HEK293 (cell line): ENCODE data around the gene TREH.
A peak's percentile ranks its signal among the peaks of the same experiment; 100 is the strongest.

ENCODE experiments used
- BCL11A ChIP-seq: fragments of 450-650 bp; formaldehyde crosslinking; IDR thresholded peaks from 2 replicates; pipeline ENCODE4 v1.5.1; 2016; ENCODE audit warnings: low read depth, missing biosample characterization, missing genetic modification characterization
- CTCF ChIP-seq: fragments of 450-650 bp; formaldehyde crosslinking; IDR thresholded peaks from 2 replicates; pipeline ENCODE4 v1.5.1; 2016; ENCODE audit warnings: missing biosample characterization, missing genetic modification characterization
- IKZF3 ChIP-seq: fragments of 450-650 bp; IDR thresholded peaks from 2 replicates; pipeline ENCODE4 v1.5.0; 2018; ENCODE audit warnings: missing biosample characterization, mild to moderate bottlenecking, missing genetic modification characterization, moderate library complexity
- KLF17 ChIP-seq: fragments of 450-650 bp; formaldehyde crosslinking; IDR thresholded peaks from 2 replicates; pipeline ENCODE4 v1.5.1; 2016; ENCODE audit warnings: missing biosample characterization, missing genetic modification characterization
- KLF7 ChIP-seq: fragments of 450-650 bp; formaldehyde crosslinking; IDR thresholded peaks from 2 replicates; pipeline ENCODE4 v1.5.1; 2016; ENCODE audit warnings: missing biosample characterization, missing genetic modification characterization, borderline replicate concordance
- PATZ1 ChIP-seq: fragments of 450-650 bp; formaldehyde crosslinking; IDR thresholded peaks from 2 replicates; pipeline ENCODE4 v1.5.1; 2016; ENCODE audit warnings: missing biosample characterization, missing genetic modification characterization
- TSHZ1 ChIP-seq: fragments of 450-650 bp; formaldehyde crosslinking; IDR thresholded peaks from 2 replicates; pipeline ENCODE4 v1.5.1; 2016; ENCODE audit warnings: missing biosample characterization, missing genetic modification characterization, borderline replicate concordance
- WT1 ChIP-seq: fragments of 450-650 bp; formaldehyde crosslinking; IDR thresholded peaks from 2 replicates; pipeline ENCODE4 v1.5.1; 2016; ENCODE audit warnings: missing biosample characterization, missing genetic modification characterization
- ZBTB17 ChIP-seq: fragments of 450-650 bp; formaldehyde crosslinking; IDR thresholded peaks from 2 replicates; pipeline ENCODE4 v1.5.1; 2016; ENCODE audit warnings: missing biosample characterization, missing genetic modification characterization
- ZBTB26 ChIP-seq: fragments of 450-650 bp; formaldehyde crosslinking; optimal IDR thresholded peaks from 2 replicates; pipeline ENCODE3; 2016; ENCODE audit warnings: missing biosample characterization, mild to moderate bottlenecking, missing genetic modification characterization
- ZEB2 ChIP-seq: fragments of 450-650 bp; formaldehyde crosslinking; IDR thresholded peaks from 2 replicates; pipeline ENCODE4 v1.5.1; 2016; ENCODE audit warnings: missing biosample characterization, missing genetic modification characterization
- ZFHX2 ChIP-seq: fragments of 450-650 bp; formaldehyde crosslinking; conservative IDR thresholded peaks from 2 replicates; pipeline ENCODE4 v1.5.1; 2016; ENCODE audit warnings: missing biosample characterization, missing genetic modification characterization
- ZFP37 ChIP-seq: fragments of 450-650 bp; formaldehyde crosslinking; IDR thresholded peaks from 2 replicates; pipeline ENCODE4 v1.5.1; 2016; ENCODE audit warnings: missing biosample characterization, missing genetic modification characterization
- ZNF121 ChIP-seq: fragments of 450-650 bp; formaldehyde crosslinking; IDR thresholded peaks from 2 replicates; pipeline ENCODE4 v1.5.1; 2016; ENCODE audit warnings: missing biosample characterization, missing genetic modification characterization
- ZNF138 ChIP-seq: fragments of 450-650 bp; formaldehyde crosslinking; IDR thresholded peaks from 2 replicates; pipeline ENCODE4 v1.5.1; 2016; ENCODE audit warnings: missing biosample characterization, missing genetic modification characterization, borderline replicate concordance
- ZNF148 ChIP-seq: fragments of 450-650 bp; formaldehyde crosslinking; IDR thresholded peaks from 2 replicates; pipeline ENCODE4 v1.5.0; 2017; ENCODE audit warnings: missing biosample characterization, missing genetic modification characterization, borderline replicate concordance
- ZNF2 ChIP-seq: fragments of 450-650 bp; formaldehyde crosslinking; IDR thresholded peaks from 2 replicates; pipeline ENCODE4 v1.5.1; 2016; ENCODE audit warnings: missing biosample characterization, missing genetic modification characterization
- ZNF24 ChIP-seq: fragments of 450-650 bp; formaldehyde crosslinking; IDR thresholded peaks from 2 replicates; pipeline ENCODE4 v1.5.1; 2016; ENCODE audit warnings: missing biosample characterization, missing genetic modification characterization
- ZNF335 ChIP-seq: fragments of 450-650 bp; formaldehyde crosslinking; conservative IDR thresholded peaks from 2 replicates; pipeline ENCODE4 v1.5.1; 2016; ENCODE audit warnings: missing biosample characterization, missing genetic modification characterization
- ZNF341 ChIP-seq: fragments of 450-650 bp; formaldehyde crosslinking; IDR thresholded peaks from 2 replicates; pipeline ENCODE4; 2016; ENCODE audit warnings: low read depth, missing biosample characterization, missing genetic modification characterization
- ZNF391 ChIP-seq: fragments of 450-650 bp; formaldehyde crosslinking; IDR thresholded peaks from 2 replicates; pipeline ENCODE4 v1.5.1; 2016; ENCODE audit warnings: low read depth, missing biosample characterization, missing genetic modification characterization, borderline replicate concordance
- ZNF558 ChIP-seq: fragments of 450-650 bp; formaldehyde crosslinking; IDR thresholded peaks from 2 replicates; pipeline ENCODE4 v1.5.1; 2016; ENCODE audit warnings: missing biosample characterization, missing genetic modification characterization
- ZNF560 ChIP-seq: fragments of 450-650 bp; formaldehyde crosslinking; IDR thresholded peaks from 2 replicates; pipeline ENCODE4 v1.5.1; 2017; ENCODE audit warnings: missing biosample characterization, missing genetic modification characterization, borderline replicate concordance
- ZNF777 ChIP-seq: fragments of 450-650 bp; formaldehyde crosslinking; IDR thresholded peaks from 2 replicates; pipeline ENCODE4 v1.5.1; 2017; ENCODE audit warnings: missing biosample characterization, missing genetic modification characterization, borderline replicate concordance
- ZSCAN23 ChIP-seq: fragments of 450-650 bp; formaldehyde crosslinking; IDR thresholded peaks from 2 replicates; pipeline ENCODE4 v1.5.1; 2016; ENCODE audit warnings: missing biosample characterization, missing genetic modification characterization
- ZSCAN30 ChIP-seq: fragments of 450-650 bp; IDR thresholded peaks from 2 replicates; pipeline ENCODE4 v1.5.1; 2018; ENCODE audit warnings: missing biosample characterization, mild to moderate bottlenecking, missing genetic modification characterization, moderate library complexity
- ZXDB ChIP-seq: fragments of 450-650 bp; formaldehyde crosslinking; IDR thresholded peaks from 2 replicates; pipeline ENCODE4 v1.5.1; 2016; ENCODE audit warnings: missing biosample characterization, missing genetic modification characterization

Gene TREH

GRCh38 chr11:118689852-118690552 is 10.6 kb upstream of the TREH start (continued):
- TF ChIP-seq WT1 (tag by site-specific recombination) = peak; percentile 31; the same call in 1 of the 2 replicates
- 0 out of 2 replicates have a peak, but pooled peaks have one; percentile 62 for TF ChIP-seq KLF7
- TF ChIP-seq ZNF558 = no peak
- TF ChIP-seq KLF17 (tag by site-specific recombination) = 0 out of 2 replicates have a peak, but pooled peaks have one; percentile 52
- peak; percentile 85 for TF ChIP-seq ZNF121
- TF ChIP-seq BCL11A (tag by site-specific recombination) = no peak
- TF ChIP-seq ZNF24 = peak; percentile 34; the same call in 1 of the 2 replicates
- TF ChIP-seq PATZ1 (tag by site-specific recombination) = peak; percentile 94
- peak; percentile 40; the same call in 1 of the 2 replicates for TF ChIP-seq ZNF391 (tag by site-specific recombination)
- peak; percentile 37 for TF ChIP-seq ZBTB26 (tag by site-specific recombination)
- no peak for TF ChIP-seq ZNF560 (tag by site-specific recombination)
- peak; percentile 43; the same call in 1 of the 2 replicates for TF ChIP-seq ZSCAN30
- no peak for TF ChIP-seq TSHZ1 (tag by site-specific recombination)
- peak; percentile 34; the same call in 1 of the 2 replicates for TF ChIP-seq ZFHX2
- 0 out of 2 replicates have a peak, but pooled peaks have one; percentile 30 for TF ChIP-seq ZNF777 (tag by site-specific recombination)
- peak; percentile 97 for TF ChIP-seq CTCF (tag by site-specific recombination)
- TF ChIP-seq ZNF2 (tag by site-specific recombination) = peak; percentile 60; the same call in 1 of the 2 replicates
- peak; percentile 75 for TF ChIP-seq ZBTB17 (tag by site-specific recombination)
- no peak for TF ChIP-seq ZNF148 (tag by site-specific recombination)
- TF ChIP-seq ZNF138 = no peak
- peak; percentile 85 for TF ChIP-seq IKZF3 (tag by site-specific recombination)
- 0 out of 2 replicates have a peak, but pooled peaks have one; percentile 48 for TF ChIP-seq ZFP37 (tag by site-specific recombination)
- peak; percentile 78 for TF ChIP-seq ZEB2
- TF ChIP-seq ZXDB (tag by site-specific recombination) = peak; percentile 100
- peak; percentile 76 for TF ChIP-seq ZNF341 (tag by site-specific recombination)
- peak; percentile 89 for TF ChIP-seq ZNF335 (tag by site-specific recombination)
- TF ChIP-seq ZSCAN23 (tag by site-specific recombination) = 0 out of 2 replicates have a peak, but pooled peaks have one; percentile 36
